H1 (cell line): ENCODE data around the gene TMEM30A. TPM values are rescaled to one million over a fixed set of nuclear protein-coding genes. Genes with fewer than 3 reads are reported as not detected.

Experiments used
- KDM4A ChIP-seq: IDR thresholded peaks from one replicate; pipeline ENCODE4 v1.7.1; 2012; ENCODE audit warnings: low read depth, mild to moderate bottlenecking, moderate library complexity, low read length, inconsistent platforms; ENCODE audit not compliant: severe bottlenecking
- RXRA ChIP-seq: IDR thresholded peaks from 2 replicates; pipeline ENCODE4 v1.6.1; 2011; ENCODE audit warnings: low read depth, mild to moderate bottlenecking, low read length, moderate library complexity; ENCODE audit not compliant: insufficient read depth
- TEAD4 ChIP-seq: IDR thresholded peaks from 2 replicates; pipeline ENCODE4 v1.6.1; 2012; ENCODE audit warnings: low read depth, low read length, inconsistent platforms, mixed read lengths
- polyA plus RNA-seq, 7 experiments: library from polyadenylated mRNA; depleted of rRNA in 3 of 7; stranded (reverse) in 5 of 7; unstranded in 2 of 7; fragments of >200 nt in 5 of 7; fragments of 200-250 nt in 2 of 7; gene quantifications; 1 replicate in 5 of 7; 2 replicates in 1 of 7; 4 replicates in 1 of 7; pipeline versions ENCODE4 v1.2.1 to v1.2.3, GENCODE V29; 2011 to 2013; ENCODE audit warnings: missing spikeins in 2 of 7, mixed read lengths in 2 of 7
- total RNA-seq: library from RNA; stranded (reverse); fragmentation: NEBNext Ultra II Directional; extraction: Animal tissue kit (Norgen Biotek cat#: 25700); gene quantifications from 2 replicates; pipeline ENCODE4 v1.2.1, GENCODE V29; 2021
- TF ChIP-seq, protein P1 (sequence below): IDR thresholded peaks from 2 replicates; pipeline ENCODE4 v1.6.1; 2011; ENCODE audit warnings: low read length, improper control_type of control experiment

TMEM30A gene
- total and polyA plus RNA-seq, 2 of the 8 experiments (the other 6 are each of a cell fraction or from before 2014, with no cell fraction given), result 10.5 to 71.0 TPM

- TF ChIP-seq, protein P1, sequence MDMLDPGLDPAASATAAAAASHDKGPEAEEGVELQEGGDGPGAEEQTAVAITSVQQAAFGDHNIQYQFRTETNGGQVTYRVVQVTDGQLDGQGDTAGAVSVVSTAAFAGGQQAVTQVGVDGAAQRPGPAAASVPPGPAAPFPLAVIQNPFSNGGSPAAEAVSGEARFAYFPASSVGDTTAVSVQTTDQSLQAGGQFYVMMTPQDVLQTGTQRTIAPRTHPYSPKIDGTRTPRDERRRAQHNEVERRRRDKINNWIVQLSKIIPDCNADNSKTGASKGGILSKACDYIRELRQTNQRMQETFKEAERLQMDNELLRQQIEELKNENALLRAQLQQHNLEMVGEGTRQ, result no peak
- TF ChIP-seq KDM4A (no peak), TEAD4 (no peak), RXRA (no peak)
Measured at GRCh38 chr6:75268988-75269354, 15.6 kb downstream of the TMEM30A start (continued).
